GM21576 (cell line): ENCODE measurements around the gene ZBTB7C.

Source experiments
- ATAC-seq: cut with Tn5 transposase; IDR thresholded peaks from one replicate; pipeline ENCODE4 v1.9.1; 2021; ENCODE audit warnings: mild to moderate bottlenecking, moderate library complexity; ENCODE audit not compliant: unreplicated experiment

ZBTB7C gene

DNA sequence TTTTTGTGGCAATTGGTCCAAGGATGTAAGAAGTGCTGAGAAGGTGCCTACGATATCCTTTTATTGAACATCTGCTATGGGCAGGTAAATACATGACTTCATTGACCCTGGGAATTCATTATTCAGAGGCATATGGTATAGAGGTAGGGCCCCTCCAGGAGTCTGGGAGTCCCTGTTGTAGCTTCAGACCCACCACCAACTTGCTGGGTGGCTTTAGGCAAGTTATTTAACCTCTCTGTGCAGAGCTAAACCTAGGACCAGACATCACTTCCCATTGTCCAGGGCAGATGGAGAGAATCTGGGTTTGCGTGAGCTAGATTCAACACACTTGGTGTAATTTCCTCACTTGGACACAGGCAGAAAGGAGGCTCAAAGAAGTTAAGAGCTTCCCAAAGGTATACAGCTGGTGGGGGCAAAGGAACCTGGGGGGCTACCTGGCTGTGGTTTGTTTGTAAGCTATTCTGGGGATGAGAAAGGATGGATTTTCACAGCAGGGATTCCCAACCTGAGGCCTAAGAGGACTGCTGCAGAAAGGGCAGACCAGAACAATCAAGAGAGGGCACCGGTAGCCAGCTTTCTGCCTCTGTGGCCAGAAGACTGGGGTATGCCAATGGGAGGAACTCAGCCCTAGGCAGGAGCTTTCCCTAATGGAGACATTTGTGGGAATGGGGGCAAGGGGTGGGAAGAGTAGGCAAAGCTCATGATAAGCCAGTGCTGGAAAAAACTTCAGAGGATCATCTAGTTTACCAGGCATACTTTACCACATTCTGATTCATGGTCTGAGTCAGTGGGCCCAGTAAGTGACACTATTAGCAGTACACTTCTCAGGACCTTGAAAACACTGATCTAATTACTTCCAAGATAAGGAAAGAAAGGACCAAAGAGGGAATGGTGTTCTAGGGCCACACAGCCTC lies 376.1 kb downstream of the ZBTB7C start:
- no peak for ATAC-seq

DNA sequence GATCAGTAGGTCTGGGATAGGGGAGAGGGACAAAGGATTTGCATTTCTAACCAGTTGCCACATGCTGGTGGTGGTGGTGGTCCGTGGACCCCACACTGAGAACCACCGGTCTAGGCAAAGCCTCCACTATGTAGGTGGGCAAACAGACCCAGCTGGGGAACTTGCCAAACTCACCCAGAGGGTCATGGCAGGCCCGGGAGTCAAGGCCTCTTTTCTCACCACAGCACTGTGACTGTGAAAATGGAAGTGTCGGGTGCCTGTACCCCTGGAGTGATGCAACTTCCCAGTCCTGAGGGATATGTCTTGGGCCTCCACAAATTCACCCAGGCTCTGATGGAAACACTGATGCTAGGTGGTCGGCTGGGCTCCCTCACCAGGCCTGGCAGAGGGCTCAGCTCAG lies 377.5 kb downstream of the ZBTB7C start:
- ATAC-seq = no peak

DNA sequence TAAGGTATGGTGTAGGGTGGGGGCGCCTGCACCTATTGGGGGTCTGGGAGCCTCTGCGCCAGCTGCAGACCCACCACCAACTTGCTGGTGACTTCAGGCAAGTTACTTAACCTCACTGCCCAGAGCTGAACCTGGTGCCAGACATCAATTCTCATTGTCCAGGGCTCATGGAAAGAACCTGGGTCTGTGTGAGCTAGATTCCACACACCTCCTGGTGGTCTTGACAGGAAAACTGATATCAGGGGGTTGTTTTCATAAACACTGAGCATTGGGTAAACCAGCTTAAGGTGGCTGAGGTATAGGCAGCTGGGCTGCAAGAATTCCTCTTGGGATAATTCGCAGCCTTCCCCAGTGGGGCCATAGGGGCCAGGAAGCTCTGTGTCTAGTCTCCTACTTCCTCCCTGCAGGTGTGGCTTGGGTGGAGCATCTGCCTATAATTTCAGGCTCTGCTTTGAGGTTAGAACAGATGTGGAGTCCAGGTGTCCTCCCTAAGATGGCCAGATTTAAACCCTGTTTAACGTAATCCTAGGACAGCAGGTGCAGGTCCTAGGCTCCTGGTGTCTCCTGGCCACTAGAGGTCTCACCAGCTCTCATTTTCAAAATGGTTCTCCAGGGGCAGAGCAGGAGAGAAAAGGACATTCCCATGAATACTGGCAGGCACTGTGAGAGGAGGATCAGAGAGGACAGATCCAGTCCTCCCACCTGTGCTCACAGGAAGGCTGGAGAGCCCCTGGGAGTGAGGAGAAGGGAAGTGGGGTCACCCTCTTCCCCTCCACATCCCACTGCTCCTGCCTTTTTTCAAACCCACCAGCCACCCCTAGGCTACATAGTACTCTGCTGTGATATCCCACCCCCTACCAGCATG lies 378.3 kb downstream of the ZBTB7C start:
- no peak for ATAC-seq

DNA sequence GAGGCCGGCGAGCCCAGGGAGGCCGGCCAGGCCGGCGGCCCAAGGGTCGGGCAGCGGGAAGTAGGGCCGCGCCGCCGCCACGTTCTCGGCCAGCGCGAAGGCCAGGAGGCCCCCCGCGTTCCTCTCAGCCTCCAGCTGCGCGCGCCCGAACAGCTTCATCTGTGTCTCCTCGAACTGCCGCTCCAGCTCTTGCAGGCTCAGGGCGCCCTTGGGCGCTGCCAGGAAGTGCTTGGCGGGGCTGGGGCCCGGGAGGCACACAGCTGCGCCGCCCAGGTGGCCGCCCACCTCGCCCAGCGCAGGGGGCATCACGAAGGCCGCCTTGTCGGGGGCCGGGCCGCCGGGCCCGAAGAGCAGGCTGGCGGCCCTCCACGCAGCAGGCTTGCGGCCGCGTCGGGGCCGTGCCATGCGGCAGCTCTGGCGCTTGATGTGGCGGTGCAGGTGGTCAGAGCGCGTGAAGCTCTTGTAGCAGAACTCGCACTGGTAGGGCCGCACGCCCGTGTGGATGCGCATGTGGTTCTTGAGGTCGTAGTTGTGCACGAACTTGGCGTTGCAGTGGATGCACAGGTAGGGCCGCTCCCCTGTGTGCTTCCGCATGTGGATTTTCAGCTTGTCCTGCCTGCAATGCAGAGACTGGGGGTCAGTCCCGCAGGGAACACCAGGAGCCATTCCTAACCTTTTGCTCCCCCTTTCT lies 379.7 kb downstream of the ZBTB7C start:
- no peak for ATAC-seq

DNA sequence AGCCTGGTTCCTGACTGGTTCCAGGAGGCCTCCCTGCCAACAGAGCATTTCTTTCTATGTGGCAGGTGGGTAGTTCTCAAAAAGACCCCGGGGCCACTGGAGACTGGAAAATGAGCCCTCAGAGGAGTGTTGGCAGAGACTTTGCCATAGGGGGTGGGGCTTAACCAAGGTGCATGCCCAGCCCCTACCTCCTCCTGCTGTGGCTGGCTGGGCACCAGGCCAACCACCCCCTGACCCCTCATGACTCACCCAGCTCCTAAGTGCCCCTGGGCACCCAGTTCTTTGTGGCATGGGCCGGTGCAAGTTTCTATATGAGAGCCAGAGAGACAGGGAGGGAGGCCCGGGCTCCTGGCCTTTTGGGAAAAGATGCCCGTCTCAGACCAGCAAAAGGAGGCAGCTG lies 380.5 kb downstream of the ZBTB7C start:
- ATAC-seq = no peak

DNA sequence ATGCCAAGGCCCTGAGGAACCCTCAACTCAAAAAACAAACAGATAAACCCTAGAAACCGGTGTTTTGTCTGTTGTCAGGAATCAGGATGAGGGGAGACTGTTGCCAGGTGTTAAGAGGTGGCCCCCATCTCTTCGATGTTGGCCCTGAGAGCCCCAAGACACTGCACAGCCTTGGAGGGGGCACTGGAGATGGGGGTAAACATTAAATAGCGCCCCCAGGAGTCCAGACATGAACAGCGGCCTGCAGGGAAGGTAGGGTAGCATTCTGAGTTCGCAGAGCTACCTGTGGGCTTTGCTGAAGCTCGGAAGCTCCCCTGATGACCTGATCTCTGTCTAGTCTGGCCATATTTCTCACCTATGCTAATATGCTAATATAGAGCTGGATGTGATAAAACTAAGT lies 381.1 kb downstream of the ZBTB7C start:
- no peak for ATAC-seq

DNA sequence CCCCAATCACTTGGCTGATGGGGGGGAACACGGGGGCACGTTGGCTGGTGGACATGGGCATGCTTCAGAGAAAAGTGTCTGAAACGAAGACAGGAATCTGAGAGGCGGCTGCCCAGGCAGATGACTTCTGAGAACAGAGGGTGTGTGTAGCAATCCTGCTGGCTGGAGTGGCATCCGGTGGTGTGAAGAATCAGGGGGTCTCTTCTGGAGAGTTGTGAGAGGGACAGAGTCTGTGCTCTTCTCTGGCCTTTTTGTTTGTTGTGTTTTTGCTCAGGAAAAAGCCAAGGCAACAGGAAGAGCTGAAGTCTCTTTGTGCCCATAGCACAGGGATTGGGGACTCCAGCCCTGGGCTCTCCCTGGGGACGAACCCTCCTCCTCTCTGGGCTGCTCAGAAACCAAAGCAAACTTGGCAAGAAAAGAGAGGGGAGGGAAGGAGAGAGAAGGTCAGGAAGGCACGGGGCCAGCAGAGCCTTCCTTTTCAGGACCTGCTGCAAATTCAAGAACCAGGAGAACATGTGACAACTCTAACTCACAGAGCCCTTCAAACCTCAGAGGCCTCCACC lies 381.7 kb downstream of the ZBTB7C start:
- ATAC-seq = no peak

DNA sequence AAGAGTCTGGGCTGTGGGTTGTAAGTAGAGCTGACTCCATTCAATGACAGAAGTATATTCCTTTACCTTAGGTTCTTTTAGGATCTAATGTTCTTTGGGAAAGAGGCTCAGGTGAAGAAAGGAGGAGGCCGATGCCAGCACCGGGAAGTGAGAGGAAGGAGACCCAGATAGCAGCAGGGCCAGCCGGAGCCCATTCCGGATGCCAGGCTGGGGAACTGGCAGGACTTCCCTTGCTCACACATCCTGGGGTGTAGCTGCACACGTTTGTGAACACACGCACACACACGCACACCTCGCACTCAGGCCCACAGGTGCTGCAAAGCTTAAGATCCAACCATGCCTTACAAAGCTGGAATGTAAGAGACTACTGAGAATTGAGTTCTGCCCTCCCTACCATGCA lies 383.0 kb downstream of the ZBTB7C start:
- ATAC-seq = no peak

DNA sequence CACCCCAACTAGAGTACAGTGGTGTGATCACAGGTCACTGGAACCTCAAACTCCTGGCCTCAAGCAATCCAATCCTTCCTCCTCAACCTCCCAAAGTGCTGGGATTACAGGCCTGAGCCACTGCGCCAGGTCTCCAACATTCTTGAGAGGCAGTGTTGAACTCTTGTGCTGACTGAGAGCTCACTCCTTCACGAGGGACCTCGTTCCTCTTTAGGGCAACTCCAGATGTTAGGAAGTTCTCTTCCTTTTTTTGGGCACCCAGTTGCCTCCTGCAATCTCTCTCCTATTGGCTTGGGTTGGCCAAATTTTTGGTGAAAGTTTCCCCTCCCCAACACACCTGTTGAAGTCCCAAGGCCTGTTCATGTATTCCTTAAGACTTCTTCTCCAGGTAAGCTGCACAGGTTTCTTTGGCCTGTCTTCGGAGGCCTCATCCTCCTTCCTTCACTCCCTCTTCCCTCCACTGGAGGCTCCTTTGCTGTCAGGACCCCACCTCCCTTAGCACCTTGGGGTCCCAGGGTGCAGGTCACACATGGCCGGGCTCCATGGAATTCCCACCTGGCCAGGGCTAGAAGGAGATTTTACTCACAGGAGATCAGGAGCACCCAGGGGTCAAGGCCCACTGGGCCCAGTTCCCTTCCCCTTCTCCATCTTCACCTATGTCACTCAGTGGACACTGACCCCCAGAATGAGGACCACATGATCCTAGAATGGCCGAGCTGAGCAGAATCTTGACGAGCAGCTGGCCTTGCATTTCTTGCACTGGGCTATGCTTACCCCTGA lies 384.1 kb downstream of the ZBTB7C start:
- no peak for ATAC-seq

DNA sequence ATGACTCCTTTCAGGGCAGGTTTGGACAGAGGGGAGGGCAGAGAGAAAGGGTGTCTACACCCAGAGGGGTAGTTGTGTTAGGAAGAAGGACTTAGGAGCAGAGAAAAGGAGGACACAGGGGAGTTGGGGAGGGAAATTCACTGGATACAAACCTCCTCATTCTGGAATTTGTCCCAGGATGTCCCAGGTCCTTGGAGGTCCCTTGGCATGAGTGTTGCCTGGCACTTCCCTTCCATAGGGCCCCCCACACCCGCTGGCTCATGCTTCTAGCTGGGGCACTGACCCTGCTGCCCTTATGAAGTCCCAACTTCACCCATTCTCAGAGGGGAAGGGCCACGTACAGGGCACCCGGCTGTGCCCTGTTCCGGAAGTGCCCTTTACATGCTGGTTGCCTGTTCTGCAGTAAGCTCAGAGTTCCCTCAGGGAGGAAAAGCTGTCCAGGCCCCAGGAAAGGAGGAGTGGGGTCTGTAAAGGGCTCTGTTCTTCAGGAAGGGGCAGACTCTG lies 385.1 kb downstream of the ZBTB7C start:
- ATAC-seq = no peak

DNA sequence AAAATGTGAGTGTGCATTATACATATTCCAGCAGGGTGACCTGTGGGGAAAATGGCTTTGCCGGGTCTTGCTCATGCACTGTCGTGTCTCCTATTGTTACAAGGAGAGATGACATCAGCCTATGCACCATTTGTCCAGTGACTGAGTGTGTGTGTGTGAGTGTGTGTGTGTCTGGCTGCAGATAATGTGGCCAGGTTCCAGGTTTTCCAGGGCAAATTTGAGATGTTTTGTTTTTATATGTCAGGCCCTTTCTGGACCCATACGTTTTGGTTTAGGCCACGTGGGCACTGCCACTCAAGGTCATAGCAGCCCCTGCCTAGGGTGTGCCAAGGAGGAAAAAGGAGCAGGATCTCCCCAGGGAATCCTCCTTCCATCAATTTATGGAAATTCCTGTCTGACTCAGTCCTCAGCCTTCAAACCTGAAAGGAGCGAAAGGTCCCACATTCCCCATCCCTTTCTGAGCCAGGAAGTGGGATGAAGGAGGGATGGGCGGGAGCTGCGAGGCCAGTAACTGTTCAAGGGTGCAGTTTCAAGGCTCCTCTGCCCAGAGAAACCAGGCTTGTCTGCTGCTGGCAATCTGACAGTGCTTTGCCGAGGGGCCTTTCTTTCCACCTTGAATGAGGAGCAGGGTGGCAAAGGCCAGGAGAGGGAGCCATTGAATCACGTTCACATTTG lies 385.7 kb downstream of the ZBTB7C start:
- ATAC-seq = no peak

DNA sequence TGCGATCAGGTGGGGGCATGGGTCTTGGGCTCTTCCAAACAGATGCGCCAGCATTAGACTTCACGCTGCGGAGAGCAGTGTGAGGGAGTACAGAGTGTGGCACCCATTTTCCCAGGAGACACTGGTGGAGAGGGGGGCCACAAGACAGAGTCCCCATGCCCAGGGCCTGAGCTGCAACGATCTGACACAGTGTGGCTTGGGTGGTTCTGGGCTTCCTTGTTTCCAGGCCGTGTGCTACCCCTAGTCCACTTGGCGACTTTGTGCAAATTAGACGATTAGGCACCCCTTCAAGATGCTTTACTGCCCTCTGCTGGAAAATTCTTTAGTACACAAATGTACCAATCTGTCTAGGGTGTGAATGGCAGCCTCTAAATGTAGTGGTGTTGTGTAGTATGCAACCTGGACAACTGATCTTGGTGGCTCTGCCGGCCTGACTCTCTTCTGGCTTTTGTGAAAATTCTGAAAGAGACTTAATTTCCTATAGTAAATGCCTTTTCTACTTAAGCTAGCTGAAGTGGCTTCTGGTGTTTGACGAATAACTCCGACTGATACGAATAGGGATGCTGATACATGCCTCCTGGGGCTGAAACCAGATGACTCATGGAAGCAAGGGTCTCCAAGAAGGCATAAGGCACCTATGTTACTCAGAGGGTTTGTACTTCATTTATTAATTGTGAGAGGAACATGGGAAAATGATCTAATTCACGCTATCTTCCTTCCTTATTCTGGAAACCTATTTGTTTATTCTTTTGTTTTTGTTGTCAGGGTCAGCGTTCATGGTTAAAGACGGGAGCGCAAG lies 386.5 kb downstream of the ZBTB7C start:
- no peak for ATAC-seq

DNA sequence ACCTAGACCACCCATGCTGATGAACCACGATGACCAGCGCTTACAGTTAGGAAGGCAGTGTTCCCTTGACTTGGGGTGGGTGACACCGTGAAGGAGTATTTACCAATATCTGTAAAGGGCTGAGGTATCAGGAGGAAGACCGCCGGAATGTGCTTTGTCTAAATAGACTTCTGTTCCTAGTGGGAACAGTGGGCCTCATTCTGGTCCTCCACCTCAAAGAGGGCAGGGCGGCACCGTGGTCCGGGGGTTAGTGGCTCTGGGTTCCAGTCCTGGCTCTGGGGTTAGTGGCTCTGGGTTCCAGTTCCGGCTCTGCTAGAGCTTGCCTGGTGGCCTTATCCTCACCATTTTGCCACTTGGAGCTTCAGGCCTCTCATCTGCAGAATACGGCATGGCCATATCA lies 387.2 kb downstream of the ZBTB7C start:
- no peak for ATAC-seq

DNA sequence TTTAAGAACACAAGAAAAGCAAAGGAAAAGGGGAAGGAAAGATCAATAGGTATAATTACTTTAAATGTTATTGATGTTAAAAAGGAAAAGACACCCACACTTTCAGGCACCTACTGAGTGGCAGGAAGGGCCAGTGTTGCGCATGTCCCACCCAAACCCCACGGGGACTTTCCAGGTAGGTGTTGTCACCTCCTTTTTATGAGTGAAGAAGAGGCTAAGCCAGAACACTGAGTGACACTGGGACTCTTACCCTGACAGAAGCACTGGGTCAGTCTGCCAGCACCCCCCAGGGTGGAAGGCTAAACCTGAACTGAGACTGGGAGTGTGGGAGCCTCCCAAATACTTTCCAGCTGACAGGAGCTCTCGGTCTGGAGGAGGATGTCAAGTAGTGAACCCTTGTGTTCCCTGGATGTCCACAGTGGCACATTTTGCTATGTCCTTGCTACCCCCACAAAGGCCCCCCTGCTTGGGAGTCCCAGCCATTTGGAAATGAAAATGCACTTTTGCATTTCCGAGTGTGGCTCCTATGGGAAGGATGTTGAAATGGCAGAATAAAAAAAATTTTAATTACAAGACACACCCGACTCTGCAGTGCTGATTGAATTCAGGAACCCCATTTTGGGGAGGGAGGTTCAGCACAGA lies 387.8 kb downstream of the ZBTB7C start:
- ATAC-seq = no peak

DNA sequence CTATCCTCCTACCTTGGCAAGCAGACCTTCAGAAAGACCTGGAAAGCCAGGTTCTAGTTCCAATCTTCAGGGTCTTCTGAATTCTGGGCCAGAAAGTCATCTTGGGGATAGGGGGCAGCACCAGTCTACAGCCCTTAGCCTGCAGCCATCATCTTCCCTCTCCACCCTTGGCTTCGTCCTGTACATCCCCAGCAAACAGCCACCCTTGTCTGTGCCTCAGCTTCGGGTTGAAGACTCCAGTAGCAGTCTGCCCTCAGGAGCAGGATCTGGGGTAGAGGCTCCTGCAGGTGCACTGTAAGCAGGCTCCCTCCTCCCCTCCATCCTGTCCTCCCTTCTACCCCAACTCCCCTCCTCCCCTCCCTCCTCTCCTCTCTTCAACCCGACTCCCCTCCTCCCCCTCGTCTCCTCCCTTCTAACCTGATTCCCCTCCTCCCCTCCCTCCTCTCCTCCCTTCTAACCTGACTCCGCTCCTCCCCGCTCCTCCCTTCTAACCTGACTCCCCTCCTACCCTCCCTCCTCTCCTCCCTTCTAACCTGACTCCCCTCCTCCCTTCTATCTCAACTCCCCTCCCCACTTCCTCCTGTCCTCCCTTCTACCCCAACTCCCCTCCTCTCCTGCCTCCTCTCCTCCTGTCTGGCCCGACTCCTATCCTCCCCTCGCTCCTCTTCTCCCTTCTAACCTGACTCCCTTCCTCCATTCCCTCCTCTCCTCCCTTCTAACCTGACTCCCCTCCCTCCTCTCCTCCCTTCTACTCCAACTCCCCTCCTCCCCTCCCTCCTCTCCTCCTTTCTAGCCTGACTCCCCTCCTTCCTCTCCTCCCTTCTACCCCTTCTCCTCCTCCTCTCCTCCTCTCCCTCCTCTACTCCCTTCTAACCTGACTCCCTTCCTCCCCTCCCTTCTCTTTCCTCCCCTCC lies 388.6 kb downstream of the ZBTB7C start:
- ATAC-seq = no peak

DNA sequence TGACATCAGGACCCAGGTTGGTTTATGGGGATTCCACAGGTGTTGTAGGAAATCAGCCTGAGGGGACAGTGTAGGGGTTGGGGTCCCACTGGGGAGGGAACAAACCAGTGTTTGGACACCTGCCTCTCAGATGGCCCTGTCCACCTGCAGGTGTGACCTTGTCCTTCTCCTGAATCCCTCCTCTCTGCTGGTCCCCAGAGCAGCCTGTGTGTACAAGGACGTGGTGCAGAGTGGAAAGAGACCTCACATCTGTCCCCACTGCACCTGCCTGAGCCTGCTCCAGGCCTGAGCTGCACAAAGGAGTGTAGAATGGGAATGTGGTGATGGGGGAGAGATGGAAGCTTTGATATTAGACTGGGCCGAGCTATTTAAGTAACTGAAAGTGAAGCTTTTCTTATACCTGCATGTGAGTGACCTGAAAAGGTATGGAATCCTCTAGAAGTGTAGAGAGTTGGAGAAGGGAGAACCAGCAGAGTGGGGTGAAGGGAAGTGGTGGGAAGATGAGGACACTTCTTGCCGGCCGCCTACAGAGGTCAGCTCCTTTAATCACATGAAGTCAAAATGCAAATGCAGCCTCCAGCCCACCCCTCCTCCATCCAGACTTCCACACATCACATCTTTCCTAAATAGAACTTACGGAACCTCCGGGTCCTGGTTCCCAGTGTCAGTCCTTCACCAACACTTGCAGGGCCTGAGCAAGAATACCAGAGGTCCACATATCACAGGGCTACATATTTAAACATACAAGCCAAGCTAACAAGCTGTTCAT lies 389.4 kb downstream of the ZBTB7C start:
- ATAC-seq = no peak
